Mesendoderm (in vitro differentiated cells): Measurements from ENCODE around the gene LIX1L.

Experiments used
- DNase-seq: peaks from one replicate; pipeline ENCODE4 v3.0.0; 2013
- H2AK5ac ChIP-seq: 2 replicates; pipeline ENCODE4 v1.6.1; 2013; ENCODE audit warnings: low read length, inconsistent platforms
- H2BK120ac ChIP-seq: 2 replicates; pipeline ENCODE4 v1.6.1; 2013; ENCODE audit warnings: low read depth, mild to moderate bottlenecking, low read length, moderate library complexity, mixed read lengths
- H2BK15ac ChIP-seq: replicated peaks from 2 replicates; pipeline ENCODE4 v1.6.1; 2013; ENCODE audit warnings: low read depth, mild to moderate bottlenecking, moderate library complexity
- H2BK5ac ChIP-seq: 2 replicates; pipeline ENCODE4 v1.6.1; 2013; ENCODE audit warnings: low read length, inconsistent platforms
- H3K18ac ChIP-seq: 2 replicates; pipeline ENCODE4 v1.6.1; 2013; ENCODE audit warnings: mild to moderate bottlenecking, low read length, mixed read lengths
- H3K23ac ChIP-seq: one replicate; pipeline ENCODE4 v1.6.1; 2013; ENCODE audit warnings: low read length
- H3K27ac ChIP-seq: 2 replicates; pipeline ENCODE4 v1.5.1; 2013; ENCODE audit warnings: low read depth, mild to moderate bottlenecking, inconsistent platforms, low read length, moderate library complexity
- H3K27me3 ChIP-seq: 2 replicates; pipeline ENCODE4 v1.6.1; 2013; ENCODE audit warnings: low read length, control low read depth, mild to moderate bottlenecking, inconsistent platforms; ENCODE audit not compliant: insufficient read depth, poor library complexity
- H3K36me3 ChIP-seq: 2 replicates; pipeline ENCODE4 v1.6.1; 2013; ENCODE audit warnings: low read length, inconsistent platforms; ENCODE audit not compliant: control insufficient read depth, insufficient read depth
- H3K4ac ChIP-seq: one replicate; pipeline ENCODE4 v1.6.1; 2013; ENCODE audit warnings: low read depth, mild to moderate bottlenecking, low read length, moderate library complexity
- H3K4me1 ChIP-seq: 2 replicates; pipeline ENCODE4 v1.6.1; 2013; ENCODE audit warnings: low read depth, low read length, inconsistent platforms; ENCODE audit not compliant: control insufficient read depth
- H3K4me2 ChIP-seq: 2 replicates; pipeline ENCODE4 v1.6.1; 2013; ENCODE audit warnings: low read length
- H3K4me3 ChIP-seq: 2 replicates; pipeline ENCODE4 v1.5.1; 2013; ENCODE audit warnings: mild to moderate bottlenecking, low read length
- H3K56ac ChIP-seq: one replicate; pipeline ENCODE4 v1.6.1; 2013; ENCODE audit warnings: low read length
- H3K79me1 ChIP-seq: 2 replicates; pipeline ENCODE4 v1.6.1; 2013; ENCODE audit warnings: low read length, inconsistent platforms
- H3K79me2 ChIP-seq: 2 replicates; pipeline ENCODE4 v1.6.1; 2013; ENCODE audit warnings: mild to moderate bottlenecking, low read length; ENCODE audit not compliant: control insufficient read depth, insufficient read depth
- H3K9ac ChIP-seq: 2 replicates; pipeline ENCODE4 v1.6.1; 2013; ENCODE audit warnings: low read length, inconsistent platforms
- H4K5ac ChIP-seq: one replicate; pipeline ENCODE4 v1.6.1; 2013; ENCODE audit warnings: low read length
- H4K8ac ChIP-seq: one replicate; pipeline ENCODE4 v1.6.1; 2013; ENCODE audit warnings: low read depth, mild to moderate bottlenecking, control low read depth, low read length, moderate library complexity
- WGBS: extraction: QIAGEN DNeasy Blood & Tissue Kit; methylation state at CpG from one replicate; pipeline ENCODE4 v1.1.7; 2013; ENCODE audit warnings: low lambda C conversion rate, missing lambda C conversion rate; ENCODE audit not compliant: insufficient coverage; ENCODE audit errors: extremely low coverage; 5-methylcytosine and 5-hydroxymethylcytosine counted together

The LIX1L gene

GRCh38 chr1:145918992-145919939 lies 38.6 kb downstream of the LIX1L start:
- Histone ChIP-seq H2BK5ac (no peak overlapping the region), H3K27me3 (no peaks in the 10 kb centered on the region), H3K79me2 (no peaks in the 10 kb centered on the region), H3K56ac (peak overlapping the region; percentile 88), H3K18ac (peak overlapping the region; percentile 29), H3K27ac (peak overlapping the region; percentile 48), H2BK15ac (no peak overlapping the region), H3K23ac (no peak overlapping the region), H3K4ac (no peak overlapping the region), H3K79me1 (no peaks in the 10 kb centered on the region), H3K4me1 (no peaks in the 10 kb centered on the region), H3K4me3 (peak overlapping the region; percentile 25), H2BK120ac (no peak overlapping the region), H4K5ac (no peak overlapping the region), H4K8ac (no peak overlapping the region), H3K36me3 (no peaks in the 10 kb centered on the region), H3K9ac (peak overlapping the region; percentile 32), H2AK5ac (no peak overlapping the region), H3K4me2 (peak overlapping the region; percentile 35)
- peak; percentile 63 for DNase-seq
- no CpG with 5 or more reads among the region's 33 CpGs for WGBS

GRCh38 chr1:145918144-145918991 lies 39.4 kb downstream of the LIX1L start, which contains the start of gene PEX11B:
Gene PEX11B (minus strand): TSS chr1:145918717. CDS start chr1:145918688, 29 bp downstream.
- no peak within 1 kb of the TSS for H4K8ac ChIP-seq
- peak within 1 kb of the TSS; percentile 29 for H3K18ac ChIP-seq
- peak within 1 kb of the TSS; percentile 48 for H3K27ac ChIP-seq
- no peaks in the 10 kb centered on the region for H3K36me3 ChIP-seq
- H3K23ac ChIP-seq: no peak within 1 kb of the TSS
- H3K27me3 ChIP-seq: no peaks in the 10 kb centered on the region
- no peak within 1 kb of the TSS for H4K5ac ChIP-seq
- no peaks in the 10 kb centered on the region for H3K79me1 ChIP-seq
- H3K56ac ChIP-seq: peak within 1 kb of the TSS; percentile 88
- WGBS: no CpG with 5 or more reads among the region's 51 CpGs
- no peaks in the 10 kb centered on the region for H3K4me1 ChIP-seq
- DNase-seq: peak; percentile 93
- H2BK15ac ChIP-seq: no peak within 1 kb of the TSS
- H3K4me3 ChIP-seq: peak within 1 kb of the TSS; percentile 72
- no peak within 1 kb of the TSS for H2AK5ac ChIP-seq
- peak within 1 kb of the TSS; percentile 79 for H3K4me2 ChIP-seq
- no peak within 1 kb of the TSS for H2BK120ac ChIP-seq
- peak within 1 kb of the TSS; percentile 84 for H3K9ac ChIP-seq
- no peak within 1 kb of the TSS for H2BK5ac ChIP-seq
- no peak within 1 kb of the TSS for H3K4ac ChIP-seq
- no peaks in the 10 kb centered on the region for H3K79me2 ChIP-seq

GRCh38 chr1:145917595-145917994 lies 40.2 kb downstream of the LIX1L start:
- H3K23ac ChIP-seq: no peak overlapping the region
- H2BK15ac ChIP-seq: no peak overlapping the region
- H3K36me3 ChIP-seq: no peaks in the 10 kb centered on the region
- H2BK120ac ChIP-seq: no peak overlapping the region
- H3K27me3 ChIP-seq: no peaks in the 10 kb centered on the region
- H4K5ac ChIP-seq: no peak overlapping the region
- H3K27ac ChIP-seq: no peak overlapping the region
- peak overlapping the region; percentile 79 for H3K56ac ChIP-seq
- WGBS: no CpG with 5 or more reads among the region's 5 CpGs
- no peak overlapping the region for H3K18ac ChIP-seq
- no peak overlapping the region for H3K4me3 ChIP-seq
- peak overlapping the region; percentile 79 for H3K4me2 ChIP-seq
- H2AK5ac ChIP-seq: no peak overlapping the region
- H3K79me2 ChIP-seq: no peaks in the 10 kb centered on the region
- H4K8ac ChIP-seq: no peak overlapping the region
- H3K79me1 ChIP-seq: no peaks in the 10 kb centered on the region
- DNase-seq: peak; percentile 26
- no peak overlapping the region for H2BK5ac ChIP-seq
- H3K4ac ChIP-seq: no peak overlapping the region
- no peaks in the 10 kb centered on the region for H3K4me1 ChIP-seq
- H3K9ac ChIP-seq: peak overlapping the region; percentile 84

GRCh38 chr1:145916745-145917144 lies 41.1 kb downstream of the LIX1L start:
- Histone ChIP-seq H3K4me2 (no peak overlapping the region), H3K23ac (no peak overlapping the region), H3K79me1 (no peaks in the 10 kb centered on the region), H3K4me1 (no peaks in the 10 kb centered on the region), H2AK5ac (no peak overlapping the region), H3K27ac (no peak overlapping the region), H3K4ac (no peak overlapping the region), H2BK5ac (no peak overlapping the region), H3K9ac (no peak overlapping the region), H3K36me3 (no peaks in the 10 kb centered on the region), H4K8ac (no peak overlapping the region), H3K27me3 (no peaks in the 10 kb centered on the region), H3K4me3 (no peak overlapping the region), H3K56ac (no peak overlapping the region), H3K79me2 (no peaks in the 10 kb centered on the region), H2BK15ac (no peak overlapping the region), H4K5ac (no peak overlapping the region), H3K18ac (no peak overlapping the region), H2BK120ac (no peak overlapping the region)
- DNase-seq: no peak
- no CpG with 5 or more reads among the region's 5 CpGs for WGBS

GRCh38 chr1:145912128-145912641 lies 45.6 kb downstream of the LIX1L start:
- H2BK5ac ChIP-seq: no peak overlapping the region
- H4K8ac ChIP-seq: no peak overlapping the region
- H3K27me3 ChIP-seq: no peaks in the 10 kb centered on the region
- no peak overlapping the region for H2BK120ac ChIP-seq
- H3K18ac ChIP-seq: no peak overlapping the region
- DNase-seq: no peak
- H3K27ac ChIP-seq: no peak overlapping the region
- no peaks in the 10 kb centered on the region for H3K79me2 ChIP-seq
- H3K4me1 ChIP-seq: peaks cover 3% of the 10 kb centered on the region
- H2AK5ac ChIP-seq: no peak overlapping the region
- no peak overlapping the region for H3K4ac ChIP-seq
- no peak overlapping the region for H2BK15ac ChIP-seq
- no peak overlapping the region for H3K9ac ChIP-seq
- no peak overlapping the region for H3K23ac ChIP-seq
- H3K4me3 ChIP-seq: no peak overlapping the region
- no CpG with 5 or more reads among the region's 11 CpGs for WGBS
- H3K56ac ChIP-seq: no peak overlapping the region
- H4K5ac ChIP-seq: no peak overlapping the region
- no peak overlapping the region for H3K4me2 ChIP-seq
- H3K36me3 ChIP-seq: no peaks in the 10 kb centered on the region
- no peaks in the 10 kb centered on the region for H3K79me1 ChIP-seq
